Neuronal stem cell (in vitro differentiated cells): ENCODE results near the gene BEND5.

Experiments
- DNase-seq: peaks from one replicate; pipeline ENCODE4 v3.0.0-alpha.2; 2013; ENCODE audit warnings: low spot score
- H2AFZ ChIP-seq: one replicate; pipeline ENCODE4 v1.6.1; 2013; ENCODE audit warnings: mild to moderate bottlenecking, low read length, inconsistent platforms
- H2AK5ac ChIP-seq: 2 replicates; pipeline ENCODE4 v1.6.1; 2013; ENCODE audit warnings: low read depth, mild to moderate bottlenecking, inconsistent platforms, low read length, moderate library complexity, mixed read lengths
- H2BK120ac ChIP-seq: 2 replicates; pipeline ENCODE4 v1.6.1; 2013; ENCODE audit warnings: low read depth, mild to moderate bottlenecking, inconsistent platforms, low read length, moderate library complexity, mixed read lengths
- H2BK12ac ChIP-seq: one replicate; pipeline ENCODE4 v1.6.1; 2013; ENCODE audit warnings: low read length, inconsistent platforms
- H2BK15ac ChIP-seq: 2 replicates; pipeline ENCODE4 v1.6.1; 2013; ENCODE audit warnings: mild to moderate bottlenecking, low read length, inconsistent platforms, mixed read lengths
- H2BK5ac ChIP-seq: one replicate; pipeline ENCODE4 v1.6.1; 2013; ENCODE audit warnings: inconsistent platforms, mild to moderate bottlenecking, low read length, moderate library complexity
- H3K14ac ChIP-seq: one replicate; pipeline ENCODE4 v1.6.1; 2013; ENCODE audit warnings: low read length, inconsistent platforms
- H3K18ac ChIP-seq: 2 replicates; pipeline ENCODE4 v1.6.1; 2013; ENCODE audit warnings: low read length, inconsistent platforms
- H3K23ac ChIP-seq: 2 replicates; pipeline ENCODE4 v1.6.1; 2013; ENCODE audit warnings: low read depth, mild to moderate bottlenecking, mixed read lengths, low read length, inconsistent platforms; ENCODE audit not compliant: poor library complexity
- H3K27ac ChIP-seq: replicated peaks from 3 replicates; pipeline ENCODE4 v1.5.1; 2013; ENCODE audit warnings: low read length, inconsistent platforms
- H3K27me3 ChIP-seq, 3 experiments: 2 replicates each; pipeline ENCODE4 v1.6.1; 2013; ENCODE audit warnings: low read length in 3 of 3, mild to moderate bottlenecking in 2 of 3, inconsistent platforms in 1 of 3, low read depth in 1 of 3, mixed read lengths in 1 of 3, moderate library complexity in 1 of 3; ENCODE audit not compliant: control insufficient read depth in 3 of 3, insufficient read depth in 3 of 3
- H3K36me3 ChIP-seq, 2 donors: replicated peaks in 1 of 2; 2 replicates each; pipeline ENCODE4 v1.6.1; 2013; ENCODE audit warnings: low read length in 2 of 2; ENCODE audit not compliant: control insufficient read depth in 2 of 2, insufficient read depth in 2 of 2
- H3K4ac ChIP-seq: 2 replicates; pipeline ENCODE4 v1.6.1; 2013; ENCODE audit warnings: inconsistent platforms, mild to moderate bottlenecking, low read length, moderate library complexity
- H3K4me1 ChIP-seq, 2 donors: 1 replicate in 1 of 2; 2 replicates in 1 of 2; pipeline ENCODE4 v1.6.1; 2013; ENCODE audit warnings: low read length in 2 of 2, low read depth in 1 of 2; ENCODE audit not compliant: control insufficient read depth in 2 of 2, insufficient read depth in 1 of 2
- H3K4me2 ChIP-seq: one replicate; pipeline ENCODE4 v1.6.1; 2013; ENCODE audit warnings: mild to moderate bottlenecking, low read length, inconsistent platforms; ENCODE audit not compliant: insufficient read depth, poor library complexity, severe bottlenecking
- H3K4me3 ChIP-seq, 2 donors: 2 replicates each; pipeline ENCODE4 v1.5.1; 2013; ENCODE audit warnings: low read length in 2 of 2, mild to moderate bottlenecking in 2 of 2, inconsistent platforms in 1 of 2, moderate library complexity in 1 of 2
- H3K79me1 ChIP-seq: one replicate; pipeline ENCODE4 v1.6.1; 2013; ENCODE audit warnings: low read depth, mild to moderate bottlenecking, inconsistent platforms, low read length, moderate library complexity
- H3K9ac ChIP-seq: one replicate; pipeline ENCODE4 v1.6.1; 2013; ENCODE audit warnings: mild to moderate bottlenecking, low read depth, low read length, inconsistent platforms; ENCODE audit not compliant: poor library complexity
- H3K9me3 ChIP-seq, 2 donors: replicated peaks in 1 of 2; 2 replicates each; pipeline versions ENCODE3 to v1.6.1; 2013; ENCODE audit warnings: low read length in 2 of 2, mild to moderate bottlenecking in 2 of 2, inconsistent platforms in 1 of 2, low read depth in 1 of 2, mixed read lengths in 1 of 2, moderate library complexity in 1 of 2; ENCODE audit not compliant: control insufficient read depth in 2 of 2, insufficient read depth in 1 of 2
- H4K8ac ChIP-seq: one replicate; pipeline ENCODE4 v1.6.1; 2013; ENCODE audit warnings: low read depth, mild to moderate bottlenecking, inconsistent platforms, low read length, moderate library complexity
- H4K91ac ChIP-seq: one replicate; pipeline ENCODE4 v1.6.1; 2013; ENCODE audit warnings: low read length, low read depth, mild to moderate bottlenecking, inconsistent platforms; ENCODE audit not compliant: poor library complexity
- WGBS, 2 donors: extraction: QIAGEN DNeasy Blood & Tissue Kit; methylation state at CpG; one replicate each; pipeline ENCODE4 v1.1.7; 2013; ENCODE audit warnings: missing lambda C conversion rate in 2 of 2, mixed read lengths in 1 of 2; ENCODE audit not compliant: insufficient read length in 2 of 2, insufficient replicate concordance in 1 of 2; ENCODE audit errors: extremely low coverage in 2 of 2; 5-methylcytosine and 5-hydroxymethylcytosine counted together

The BEND5 gene

GRCh38 chr1:48794816-48795215 is 18.1 kb upstream of the BEND5 start:
- WGBS, 2 donors, result no CpG with 5 or more reads among the region's 1 CpG
- Histone ChIP-seq H2BK120ac (no peak overlapping the region), H4K8ac (no peak overlapping the region), H3K4me2 (no peak overlapping the region), H2AFZ (no peak overlapping the region), H2BK15ac (no peak overlapping the region), H3K4me1 (no peaks in the 10 kb centered on the region), H3K9ac (no peak overlapping the region), H3K4ac (no peak overlapping the region), H3K9me3 (no peaks in the 10 kb centered on the region), H3K14ac (no peak overlapping the region), H3K36me3 (no peaks in the 10 kb centered on the region), H3K23ac (no peak overlapping the region), H2BK12ac (no peak overlapping the region), H3K27ac (no peak overlapping the region), H2AK5ac (no peak overlapping the region), H2BK5ac (no peak overlapping the region), H3K27me3 (peaks cover 0 to under 1% (median 0%) of the 10 kb centered on the region in 3 experiments), H4K91ac (no peak overlapping the region), H3K18ac (no peak overlapping the region), H3K4me3 (no peak overlapping the region), H3K79me1 (no peaks in the 10 kb centered on the region)
- no peak for DNase-seq

- Histone ChIP-seq H2AFZ (no peak overlapping the region), H4K91ac (no peak overlapping the region), H3K4ac (no peak overlapping the region), H2BK120ac (no peak overlapping the region), H3K27ac (no peak overlapping the region), H2AK5ac (no peak overlapping the region), H3K23ac (no peak overlapping the region), H2BK15ac (no peak overlapping the region), H3K14ac (no peak overlapping the region), H3K4me1 (no peaks in the 10 kb centered on the region), H3K4me3 (no peak overlapping the region), H3K36me3 (no peaks in the 10 kb centered on the region), H2BK5ac (no peak overlapping the region), H2BK12ac (no peak overlapping the region), H3K9me3 (no peaks in the 10 kb centered on the region), H3K79me1 (no peaks in the 10 kb centered on the region), H3K27me3 (peaks cover 0 to 3% (median 0%) of the 10 kb centered on the region in 3 experiments), H3K18ac (no peak overlapping the region), H3K9ac (no peak overlapping the region), H4K8ac (no peak overlapping the region), H3K4me2 (no peak overlapping the region)
- no CpG with 5 or more reads among the region's 1 CpG for WGBS, 2 donors
- no peak for DNase-seq
Measured at GRCh38 chr1:48793863-48794262, 17.2 kb upstream of the BEND5 start.

- no peak overlapping the region for H2BK12ac ChIP-seq
- no peak overlapping the region for H4K8ac ChIP-seq
- H3K23ac ChIP-seq, result no peak overlapping the region
- DNase-seq, result no peak
- WGBS, 2 donors, result no CpG with 5 or more reads among the region's 1 CpG
- no peak overlapping the region for H2AK5ac ChIP-seq
- H3K14ac ChIP-seq, result no peak overlapping the region
- H3K4me2 ChIP-seq, result no peak overlapping the region
- no peak overlapping the region for H4K91ac ChIP-seq
- H3K9ac ChIP-seq, result no peak overlapping the region
- no peak overlapping the region for H3K18ac ChIP-seq
- no peak overlapping the region for H2BK120ac ChIP-seq
- no peak overlapping the region for H2BK15ac ChIP-seq
- H3K4me3 ChIP-seq, result no peak overlapping the region
- no peak overlapping the region for H3K27ac ChIP-seq
- no peaks in the 10 kb centered on the region for H3K79me1 ChIP-seq
- H2AFZ ChIP-seq, result no peak overlapping the region
- H3K4me1 ChIP-seq, result no peaks in the 10 kb centered on the region
- H2BK5ac ChIP-seq, result no peak overlapping the region
- peaks cover 0 to 3% (median 0%) of the 10 kb centered on the region in 3 experiments for H3K27me3 ChIP-seq
- no peak overlapping the region for H3K4ac ChIP-seq
- H3K9me3 ChIP-seq, result no peaks in the 10 kb centered on the region
- no peaks in the 10 kb centered on the region for H3K36me3 ChIP-seq
Measured at GRCh38 chr1:48792961-48793360, 16.3 kb upstream of the BEND5 start.

- DNase-seq, result no peak
- no peak overlapping the region for H3K27ac ChIP-seq
- no peak overlapping the region for H3K14ac ChIP-seq
- no peaks in the 10 kb centered on the region for H3K4me1 ChIP-seq
- H3K9me3 ChIP-seq, result no peaks in the 10 kb centered on the region
- no peak overlapping the region for H2BK5ac ChIP-seq
- no peak overlapping the region for H2AK5ac ChIP-seq
- H4K8ac ChIP-seq, result no peak overlapping the region
- no peaks in the 10 kb centered on the region for H3K36me3 ChIP-seq
- no peak overlapping the region for H3K4ac ChIP-seq
- H3K18ac ChIP-seq, result no peak overlapping the region
- no peak overlapping the region for H3K9ac ChIP-seq
- peaks cover 0 to 8% (median 0%) of the 10 kb centered on the region in 3 experiments for H3K27me3 ChIP-seq
- no peak overlapping the region for H3K4me2 ChIP-seq
- no peak overlapping the region for H3K4me3 ChIP-seq
- no peak overlapping the region for H3K23ac ChIP-seq
- no peak overlapping the region for H4K91ac ChIP-seq
- no peak overlapping the region for H2BK15ac ChIP-seq
- no peak overlapping the region for H2AFZ ChIP-seq
- no peaks in the 10 kb centered on the region for H3K79me1 ChIP-seq
- no peak overlapping the region for H2BK120ac ChIP-seq
- H2BK12ac ChIP-seq, result no peak overlapping the region
Measured at GRCh38 chr1:48790397-48790796, 13.7 kb upstream of the BEND5 start.
